Measurements from ENCODE around the gene AGBL4. TPM values are rescaled to one million over a fixed set of nuclear protein-coding genes. Genes with fewer than 3 reads are reported as not detected.

The AGBL4 gene
- total RNA-seq, 1 experiment from 2014 or later, result not detected

DNA sequence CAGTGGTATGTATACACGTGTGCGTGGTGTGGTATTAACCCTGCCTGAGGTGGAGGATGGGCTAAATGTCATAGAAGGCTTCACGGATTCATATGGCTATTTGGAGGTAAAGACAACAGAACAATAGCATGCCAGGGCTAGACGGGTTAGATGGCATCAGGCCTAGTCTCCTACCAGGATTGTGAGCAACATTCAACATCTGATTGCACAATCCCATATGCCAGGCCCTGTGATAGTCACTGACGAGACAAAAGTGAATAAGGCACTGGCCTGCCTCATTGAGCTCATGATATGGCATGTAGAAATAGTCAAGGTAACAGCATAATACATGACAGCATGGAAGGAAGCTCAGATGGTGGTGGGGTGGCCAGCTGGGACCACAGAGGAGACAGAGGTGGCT lies 1079.9 kb downstream of the AGBL4 start:
- no peak for DNase-seq (ENCODE audit: low read depth)

DNA sequence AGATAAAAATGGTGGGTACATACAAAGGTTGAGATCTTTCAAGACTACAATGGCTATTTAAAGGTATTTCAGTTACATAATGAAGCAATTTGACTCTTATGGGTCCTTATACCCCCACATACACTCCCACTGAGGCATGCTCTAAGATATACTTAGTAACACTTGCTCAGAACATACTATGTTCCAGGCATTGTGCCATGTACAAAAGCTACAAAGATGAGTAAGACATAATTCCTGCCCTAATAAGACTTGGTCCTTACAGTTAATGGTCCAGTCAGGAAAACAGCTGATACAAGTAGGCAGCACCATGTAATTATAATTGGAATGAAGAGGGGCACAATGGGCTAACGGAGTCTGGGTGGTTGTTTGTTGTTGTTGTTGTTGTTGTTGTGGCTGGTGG lies 1080.4 kb downstream of the AGBL4 start:
- peak; percentile 18 for DNase-seq (ENCODE audit: low read depth)

DNA sequence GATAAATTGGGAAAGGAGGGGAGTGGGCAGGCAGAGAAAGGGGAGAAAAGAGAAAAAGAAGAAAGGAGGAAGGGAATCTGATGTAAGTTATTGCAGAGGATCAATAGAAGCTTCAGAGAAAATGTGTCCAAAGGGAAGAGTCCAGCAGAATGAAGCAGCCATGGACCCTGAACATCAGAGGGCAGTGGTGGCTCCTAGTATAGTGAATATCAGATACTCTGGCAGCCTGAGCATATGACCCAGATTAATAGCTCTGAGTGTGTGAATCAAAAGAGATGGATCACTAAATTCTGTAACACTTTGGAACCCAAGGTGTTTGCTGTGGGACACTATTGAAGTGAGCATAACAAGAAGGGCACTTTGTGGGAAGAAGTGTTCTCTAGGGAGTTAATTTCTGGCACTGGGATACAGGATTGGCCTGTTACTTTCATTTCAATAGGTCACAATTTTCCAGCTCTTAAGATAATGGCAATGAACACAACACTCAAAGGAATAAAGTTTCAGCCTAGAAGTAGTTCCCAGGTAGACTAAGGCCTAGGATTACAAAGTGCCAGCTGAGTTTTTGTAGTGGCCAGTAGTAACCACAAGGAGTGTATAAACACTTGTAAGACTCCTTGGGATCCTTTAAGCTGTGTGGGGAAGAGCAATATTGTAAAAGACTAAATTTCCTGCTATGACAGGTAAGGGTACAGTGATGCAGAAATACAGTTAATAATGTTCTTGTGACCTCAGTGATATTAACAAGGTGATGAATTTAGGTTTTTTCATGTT lies 1082.6 kb downstream of the AGBL4 start:
- DNase-seq (ENCODE audit: low read depth), result no peak

DNA sequence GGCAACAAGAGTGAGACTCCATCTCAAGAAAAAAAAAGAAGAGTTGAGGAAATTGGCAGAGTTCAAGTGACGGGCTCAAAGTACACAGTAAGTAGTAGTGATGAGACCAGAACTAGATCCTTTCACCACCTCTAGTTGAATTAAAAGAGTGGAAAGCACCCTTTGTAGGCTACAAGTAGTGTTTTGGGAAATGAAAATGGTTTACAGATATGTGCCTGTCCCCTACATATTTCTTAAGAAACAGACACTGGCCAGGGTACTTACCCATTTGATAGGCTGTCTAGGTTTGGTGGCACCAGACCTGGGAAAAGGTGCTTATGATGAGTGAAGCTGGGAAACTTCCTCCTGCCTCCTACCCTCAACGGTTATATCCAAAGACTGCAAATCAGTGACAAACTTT lies 1083.4 kb downstream of the AGBL4 start:
- no peak for DNase-seq (ENCODE audit: low read depth)

DNA sequence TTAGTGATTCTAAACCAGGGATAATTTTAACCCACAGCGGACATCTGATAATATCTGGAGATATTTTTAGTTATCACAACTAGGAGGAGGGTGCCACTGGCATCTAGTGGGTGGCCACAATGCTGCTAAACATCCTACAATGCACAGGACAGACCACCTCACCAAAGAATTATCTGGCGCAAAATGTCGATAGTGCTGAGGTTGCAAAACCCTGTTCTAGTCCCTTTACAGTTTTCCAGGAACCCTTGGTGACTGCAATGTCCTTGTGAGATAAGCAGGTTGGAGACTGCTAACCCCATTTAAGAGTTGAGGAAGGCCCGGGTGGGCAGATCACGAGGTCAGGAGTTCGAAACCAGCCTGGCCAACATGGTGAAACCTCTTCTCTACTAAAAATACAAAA lies 1083.9 kb downstream of the AGBL4 start:
- DNase-seq (ENCODE audit: low read depth), result no peak

- DNase-seq (ENCODE audit: low read depth), result no peak
Measured at GRCh38 chr1:48939042-48939441, 1084.7 kb downstream of the AGBL4 start.

DNA sequence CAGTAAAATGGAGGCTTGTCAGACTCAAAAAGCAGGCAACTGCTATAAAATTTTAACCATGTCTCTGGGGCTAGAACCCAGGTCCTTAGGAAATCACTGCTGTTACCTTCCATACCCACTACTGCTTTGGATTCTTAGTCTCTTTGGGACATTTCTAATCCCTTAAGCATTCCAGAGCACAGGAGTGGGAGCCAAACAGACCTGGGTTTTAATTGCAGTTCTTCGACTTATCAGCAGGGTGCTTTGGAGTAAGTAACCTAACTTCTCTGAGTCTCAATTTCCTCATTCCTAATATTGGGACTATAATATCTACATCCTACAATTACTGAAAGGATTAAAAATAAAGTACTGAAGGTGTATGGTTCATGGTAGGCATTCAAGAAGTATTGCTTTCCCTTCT lies 1086.0 kb downstream of the AGBL4 start:
- no peak for DNase-seq (ENCODE audit: low read depth)

DNA sequence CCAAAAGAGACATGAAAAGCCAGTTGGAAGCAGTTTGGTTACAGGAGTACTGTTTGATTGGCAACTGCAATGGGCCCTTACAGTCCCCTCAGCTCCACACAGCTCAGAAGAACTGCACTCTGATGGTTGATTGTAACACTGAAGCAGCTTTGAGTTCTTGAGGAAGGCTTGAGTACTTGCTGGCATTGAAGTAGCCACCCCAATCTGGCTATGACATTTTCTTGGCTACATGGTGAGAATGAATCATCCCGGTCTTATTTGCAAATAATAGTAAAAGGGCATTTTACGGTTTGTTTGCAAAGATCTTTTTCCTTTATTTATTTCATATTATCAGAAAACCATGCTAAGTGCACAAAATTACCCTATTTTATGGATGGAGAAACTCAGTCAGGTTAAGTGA lies 1087.3 kb downstream of the AGBL4 start:
- no peak for DNase-seq (ENCODE audit: low read depth)

DNA sequence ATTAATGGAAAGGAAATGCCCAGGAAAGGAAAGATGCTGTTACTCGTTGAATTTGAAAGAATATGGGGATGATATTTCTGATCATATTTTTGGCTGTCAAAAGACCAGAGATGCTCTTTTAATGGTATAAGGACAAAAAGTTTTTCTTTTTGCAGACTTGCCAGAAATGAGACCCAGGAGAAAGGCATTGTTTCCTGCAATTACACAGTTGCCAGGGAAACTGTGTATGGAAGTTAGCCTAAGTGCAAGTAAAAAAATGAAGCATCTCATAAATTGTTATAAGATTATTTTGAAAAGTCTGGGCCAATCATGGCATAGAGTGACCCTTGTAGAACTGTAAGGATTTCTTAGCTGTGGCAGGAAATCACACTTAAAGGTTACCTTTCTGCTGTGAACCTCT lies 1091.4 kb downstream of the AGBL4 start:
- DNase-seq (ENCODE audit: low read depth), result no peak

- DNase-seq (ENCODE audit: low read depth), result peak; percentile 35
Measured at GRCh38 chr1:48931506-48932192, 1092.1 kb downstream of the AGBL4 start.

GRCh38 chr1:48930011-48930410 lies 1093.7 kb downstream of the AGBL4 start:
- no peak for DNase-seq (ENCODE audit: low read depth)

DNA sequence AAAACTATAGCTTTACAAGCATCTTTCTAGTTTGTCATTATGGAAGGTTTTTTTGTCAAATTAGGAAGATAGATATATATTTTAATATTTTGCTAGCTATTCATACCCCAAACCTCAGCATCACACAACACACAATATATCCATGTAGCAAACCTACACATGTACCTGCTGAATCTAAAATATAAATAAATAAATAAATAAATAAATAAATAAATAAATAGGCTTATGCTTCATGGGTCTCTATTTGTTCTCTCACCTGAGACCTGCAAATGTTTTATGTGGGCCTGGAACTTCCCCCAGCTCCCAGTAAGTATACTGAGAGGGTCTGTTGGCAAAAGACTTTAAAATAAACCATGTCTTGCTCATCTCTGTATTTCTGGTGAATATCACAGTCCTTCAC lies 1099.7 kb downstream of the AGBL4 start:
- no peak for DNase-seq (ENCODE audit: low read depth)

DNA sequence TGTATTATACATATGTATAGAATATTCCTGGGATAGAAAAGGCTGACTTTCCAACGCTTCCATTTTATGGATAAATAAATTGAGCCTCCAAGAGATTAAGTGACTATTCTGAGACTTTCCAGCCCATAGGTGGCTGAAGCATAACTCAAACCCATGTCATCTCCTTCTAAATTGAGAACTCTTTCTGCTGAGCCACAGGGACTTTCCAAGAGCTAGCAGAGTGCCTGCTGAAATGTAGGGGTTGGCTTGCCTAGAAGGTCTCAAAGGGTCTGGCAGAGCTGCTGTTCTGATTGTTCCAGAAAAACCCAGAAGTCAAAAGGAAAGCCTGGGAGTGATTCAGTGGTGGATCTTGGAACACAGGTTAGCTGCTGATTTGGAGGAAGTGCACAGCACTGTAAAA lies 1100.6 kb downstream of the AGBL4 start:
- no peak for DNase-seq (ENCODE audit: low read depth)

DNA sequence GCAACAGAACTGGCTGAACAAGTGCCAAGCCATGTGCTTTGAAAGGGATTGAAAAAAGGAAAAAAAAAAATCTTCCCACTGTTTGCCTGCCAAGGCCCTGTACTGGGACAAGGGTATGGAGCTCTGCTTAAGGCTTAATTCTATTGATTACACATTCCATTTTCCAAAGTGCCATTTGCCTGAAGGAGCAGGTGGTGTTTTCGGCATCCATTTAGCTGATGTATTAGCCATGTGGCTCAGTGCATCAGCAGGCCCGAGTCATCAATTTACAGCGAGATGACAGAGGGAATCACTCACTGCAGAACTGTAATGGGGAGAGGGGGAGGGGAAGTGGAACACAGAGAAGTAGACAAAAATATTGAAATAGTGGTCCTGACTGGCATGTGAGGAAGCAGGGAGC lies 1102.9 kb downstream of the AGBL4 start:
- DNase-seq (ENCODE audit: low read depth), result no peak

DNA sequence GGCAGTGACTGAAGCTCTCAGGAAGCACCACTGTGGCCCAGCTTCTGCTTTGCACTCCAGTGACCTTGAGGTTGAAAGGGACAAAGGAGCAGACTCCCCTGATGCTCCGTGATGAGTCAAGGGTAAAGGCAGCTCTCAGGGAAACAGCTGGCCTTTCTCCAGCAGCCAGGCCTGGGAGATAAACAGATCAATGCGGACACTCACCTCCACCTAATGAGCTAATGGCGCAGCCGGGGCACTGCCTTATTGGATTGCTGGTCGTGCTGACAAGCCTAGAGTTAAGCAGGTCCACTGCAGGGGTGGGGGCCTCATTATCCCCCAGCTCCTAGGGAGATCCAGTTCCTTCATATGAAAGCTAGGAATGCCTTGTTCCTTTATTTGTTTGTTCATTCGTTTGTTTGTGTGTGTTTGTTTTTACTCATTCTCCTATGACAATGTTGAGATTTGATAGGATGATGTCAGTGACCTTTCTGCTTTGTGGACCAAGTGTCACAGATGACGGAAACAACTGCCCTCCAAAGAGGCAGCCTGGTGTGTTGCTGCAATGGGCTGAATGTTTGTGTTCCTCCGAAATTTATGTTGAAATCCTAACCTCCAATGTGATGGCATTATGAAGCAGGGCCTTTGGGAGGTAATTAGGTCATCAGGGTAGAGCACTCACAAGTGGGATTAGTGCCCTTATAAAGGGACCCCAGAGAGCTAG lies 1105.7 kb downstream of the AGBL4 start:
- no peak for DNase-seq (ENCODE audit: low read depth)

GRCh38 chr1:48917070-48917454 lies 1106.7 kb downstream of the AGBL4 start:
- no peak for DNase-seq (ENCODE audit: low read depth)

GRCh38 chr1:48916130-48917069 lies 1107.4 kb downstream of the AGBL4 start:
- peak; percentile 45 for DNase-seq (ENCODE audit: low read depth)

DNA sequence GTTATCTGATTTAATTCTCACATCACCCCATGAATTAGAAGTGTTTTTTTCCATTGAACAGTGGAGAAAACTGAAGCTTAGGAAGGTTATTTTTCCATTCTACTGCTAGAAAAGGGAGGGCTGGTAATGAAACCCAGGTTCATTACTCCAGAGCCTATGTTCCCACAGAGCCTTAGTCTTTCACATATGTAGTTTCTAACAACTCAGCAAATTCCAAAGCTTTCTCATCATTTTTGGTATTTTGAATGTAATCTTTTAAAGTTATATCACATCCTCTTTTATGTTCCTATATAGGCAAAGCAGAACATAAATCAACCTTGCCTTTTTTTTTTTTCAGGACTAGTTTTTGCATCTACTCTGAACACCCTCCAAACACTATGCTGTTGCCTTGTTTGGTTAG lies 1115.1 kb downstream of the AGBL4 start:
- DNase-seq (ENCODE audit: low read depth), result no peak

DNA sequence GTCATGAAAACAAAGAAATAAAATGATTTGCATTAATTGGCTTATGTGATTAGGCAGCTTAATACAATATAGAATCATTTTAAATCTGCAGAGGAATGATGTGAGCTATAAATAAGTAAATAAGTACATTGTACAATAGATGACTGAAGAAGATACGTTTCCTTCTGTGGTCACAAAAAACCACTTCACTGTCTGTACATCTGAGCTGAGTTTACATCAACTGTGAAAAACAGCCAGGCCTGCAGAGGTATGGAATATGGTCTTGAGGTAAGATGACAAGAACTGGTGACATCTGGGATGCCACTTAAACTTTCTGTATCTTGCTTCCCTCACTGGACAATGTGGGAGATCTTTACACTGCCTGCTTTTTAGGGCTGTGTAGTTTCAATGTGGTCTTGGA lies 1117.0 kb downstream of the AGBL4 start:
- no peak for DNase-seq (ENCODE audit: low read depth)

DNA sequence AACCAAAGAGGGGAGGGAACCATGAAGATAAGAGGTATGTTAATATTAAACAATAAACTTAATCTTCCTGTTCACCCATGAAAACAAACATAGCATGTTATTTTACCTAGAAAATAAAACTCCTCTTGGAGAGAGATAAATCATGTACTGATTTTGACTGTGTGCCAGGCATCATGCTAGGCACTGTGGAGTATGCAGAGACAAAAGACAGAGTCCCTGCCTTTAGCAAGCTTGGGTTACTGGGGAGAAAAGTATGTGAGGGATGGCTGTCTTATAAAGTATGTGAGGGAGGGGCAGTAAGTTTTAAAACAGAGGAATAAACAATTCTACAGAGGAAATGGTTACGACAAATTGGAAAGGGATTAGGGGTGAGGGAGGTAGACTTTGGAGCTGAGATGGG lies 1117.6 kb downstream of the AGBL4 start:
- no peak for DNase-seq (ENCODE audit: low read depth)

- no peak for DNase-seq (ENCODE audit: low read depth)
Measured at GRCh38 chr1:48903291-48903690, 1120.5 kb downstream of the AGBL4 start.

DNA sequence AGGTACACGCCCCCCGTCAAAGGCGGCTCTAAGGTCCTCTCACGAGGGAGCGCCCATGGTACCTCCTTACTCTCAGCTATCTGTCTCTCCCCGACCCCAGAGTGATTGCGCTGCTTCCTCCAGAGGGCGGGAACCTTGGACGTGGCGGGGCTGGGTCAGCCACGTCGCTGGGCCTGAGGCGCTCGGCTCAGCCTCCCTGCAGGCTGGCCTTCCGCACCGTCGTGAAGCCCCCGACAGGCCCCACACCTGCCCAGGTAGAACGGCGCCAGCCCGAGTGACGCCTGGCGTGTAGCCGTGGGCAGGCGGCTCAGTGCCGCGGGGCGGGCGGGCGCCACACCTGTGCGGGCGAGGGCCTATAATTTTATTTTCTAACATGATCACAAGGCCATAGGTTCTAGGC lies 1124.9 kb downstream of the AGBL4 start:
- DNase-seq (ENCODE audit: low read depth), result no peak
